PC-9 (cell line): Measurements from ENCODE around the gene HOXC4.

Experiments
- CTCF ChIP-seq: fragments of 200-600 bp; sonication (generic); conservative IDR thresholded peaks from 2 replicates; pipeline ENCODE4 v1.6.1; 2017; ENCODE audit warnings: mixed run types, antibody characterized with exemption, mild to moderate bottlenecking, moderate library complexity
- EZH2 ChIP-seq: fragments of 200-600 bp; sonication (generic); IDR thresholded peaks from 2 replicates; pipeline ENCODE4 v1.8.0; 2017; ENCODE audit warnings: antibody characterized with exemption, low read depth

GRCh38 chr12:54040148-54040494 is 13.5 kb upstream of the HOXC4 start:
- TF ChIP-seq CTCF = no peak
- no peak for TF ChIP-seq EZH2
